ENCODE results near the gene CUL1. TPM values are rescaled to one million over a fixed set of nuclear protein-coding genes. Genes with fewer than 3 reads are reported as not detected.

The CUL1 gene
- total RNA-seq, 1 experiment from 2014 or later: 72.3 TPM

- Histone ChIP-seq H4K91ac (ENCODE audit: insufficient read length, low read depth, low read length) (no peak overlapping the region), H4K20me1 (ENCODE audit: control insufficient read depth, insufficient read depth, insufficient read length) (no peaks in the 10 kb centered on the region), H3K4me2 (ENCODE audit: insufficient read depth, insufficient read length, low read length) (no peak overlapping the region), H3K79me2 (ENCODE audit: insufficient read depth, low read length) (no peaks in the 10 kb centered on the region), H3K14ac (ENCODE audit: insufficient read depth, low read length) (no peak overlapping the region), H4K5ac (ENCODE audit: insufficient read length, low read depth, low read length) (no peak overlapping the region), H3K23me2 (ENCODE audit: insufficient read length, low read depth, low read length, poor library complexity, severe bottlenecking) (no peaks in the 10 kb centered on the region), H3K4ac (ENCODE audit: low read depth, low read length) (no peak overlapping the region), H4K8ac (replicated peaks; ENCODE audit: insufficient read length, low read depth, low read length) (no peak overlapping the region), H2BK120ac (ENCODE audit: low read depth, low read length, poor library complexity, severe bottlenecking) (no peak overlapping the region), H3K9ac (ENCODE audit: extremely low read depth, insufficient read length, low read length) (no peak overlapping the region), H3K23ac (ENCODE audit: insufficient read length, low read depth, low read length) (no peak overlapping the region), H3K18ac (ENCODE audit: insufficient read length, low read depth, low read length) (no peak overlapping the region), H2BK15ac (ENCODE audit: low read depth, low read length) (no peak overlapping the region), H2AFZ (ENCODE audit: low read length) (no peak overlapping the region), H2BK20ac (ENCODE audit: low read depth, low read length, poor library complexity, severe bottlenecking) (no peak overlapping the region), H3T11ph (ENCODE audit: low read length) (no peak overlapping the region), H2AK5ac (ENCODE audit: insufficient read length, low read length) (no peak overlapping the region), H3K4me1 (ENCODE audit: insufficient read depth, low read length) (0 out of 2 replicates have a peak, but pooled peaks cover 3% of the 10 kb centered on the region), H3K56ac (ENCODE audit: insufficient read length, low read depth, low read length) (no peak overlapping the region), H2BK5ac (ENCODE audit: insufficient read length, low read length) (no peak overlapping the region), H3K79me1 (ENCODE audit: insufficient read depth, low read depth, low read length, poor library complexity, severe bottlenecking) (no peaks in the 10 kb centered on the region), H2BK12ac (ENCODE audit: insufficient read length, low read depth, low read length) (no peak overlapping the region), H3K27me3 (ENCODE audit: insufficient read depth, low read length) (no peaks in the 10 kb centered on the region), H3K9me3 (ENCODE audit: control insufficient read depth, low read depth, low read length) (no peaks in the 10 kb centered on the region), H3K27ac (ENCODE audit: insufficient read length, low read depth, low read length) (no peak overlapping the region)
- Mint-ChIP-seq H3K4me1 (peaks cover 9 to 17% of the 10 kb centered on the region in 2 experiments), H3K27ac (no peak overlapping the region), H3K36me3 (ENCODE audit: insufficient read depth in 1 of 3, low read depth in 3 of 3) (peaks cover 9 to 61% (median 46%) of the 10 kb centered on the region in 3 experiments; a peak in 6 of 7 replicates), H3K27me3 (ENCODE audit: low read depth) (no peaks in the 10 kb centered on the region), H3K9me3 (no peaks in the 10 kb centered on the region), H3K4me3 (no peak overlapping the region)
- no peak for DNase-seq
- no peak for TF ChIP-seq CTCF (conservative IDR thresholded peaks at IDR 0.05)
- WGBS (ENCODE audit: extremely low coverage, insufficient read length, low lambda C conversion rate): no CpG with 5 or more reads among the region's 6 CpGs
Measured at GRCh38 chr7:148770004-148770403, 71.3 kb downstream of the CUL1 start.
